ENCODE data around the gene GALT.

Gene GALT

DNA sequence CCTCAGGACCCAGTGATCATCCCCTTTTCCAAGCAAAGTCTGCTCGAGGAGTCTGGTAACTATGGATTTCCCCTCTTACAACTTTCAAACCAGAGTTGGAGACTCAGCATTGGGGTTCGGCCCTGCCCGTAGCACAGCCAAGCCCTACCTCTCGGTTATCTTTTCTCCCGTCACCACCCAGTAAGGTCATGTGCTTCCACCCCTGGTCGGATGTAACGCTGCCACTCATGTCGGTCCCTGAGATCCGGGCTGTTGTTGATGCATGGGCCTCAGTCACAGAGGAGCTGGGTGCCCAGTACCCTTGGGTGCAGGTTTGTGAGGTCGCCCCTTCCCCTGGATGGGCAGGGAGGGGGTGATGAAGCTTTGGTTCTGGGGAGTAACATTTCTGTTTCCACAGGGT is 1.2 kb downstream of the GALT start:
- in situ Hi-C loops (cut with MboI; ENCODE audit: low pct_unique_long_range_greater_than_20kb, low sequenced_read_pairs) = no loop called here
- no peak for DNase-seq

DNA sequence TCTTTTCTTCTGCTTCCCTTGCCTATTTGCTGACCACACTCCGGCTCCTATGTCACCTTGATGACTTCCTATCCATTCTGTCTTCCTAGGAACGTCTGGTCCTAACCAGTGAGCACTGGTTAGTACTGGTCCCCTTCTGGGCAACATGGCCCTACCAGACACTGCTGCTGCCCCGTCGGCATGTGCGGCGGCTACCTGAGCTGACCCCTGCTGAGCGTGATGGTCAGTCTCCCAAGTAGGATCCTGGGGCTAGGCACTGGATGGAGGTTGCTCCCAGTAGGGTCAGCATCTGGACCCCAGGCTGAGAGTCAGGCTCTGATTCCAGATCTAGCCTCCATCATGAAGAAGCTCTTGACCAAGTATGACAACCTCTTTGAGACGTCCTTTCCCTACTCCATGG is 2.2 kb downstream of the GALT start:
- in situ Hi-C loops (cut with MboI; ENCODE audit: low pct_unique_long_range_greater_than_20kb, low sequenced_read_pairs) = no loop called here
- no peak for DNase-seq

DNA sequence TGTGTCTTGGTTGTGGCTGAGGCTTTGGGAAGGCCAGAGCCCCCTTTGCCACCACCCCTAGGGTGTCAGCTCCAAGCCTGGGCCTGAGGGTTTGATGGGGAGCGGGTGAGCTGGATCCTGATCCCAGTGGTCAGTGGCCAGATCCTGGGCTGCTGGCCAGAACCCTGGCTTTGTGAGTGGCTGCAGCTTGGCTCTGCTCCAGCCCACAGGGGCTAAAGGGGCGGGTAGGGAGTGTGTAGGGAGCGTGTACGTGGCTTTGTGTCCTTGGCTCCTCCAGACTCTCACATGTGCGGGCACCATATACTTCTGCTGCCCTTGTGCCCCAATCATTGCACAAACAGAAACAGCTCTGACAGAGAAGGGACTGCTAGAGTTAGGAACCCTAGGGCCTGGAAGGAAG is 4.3 kb downstream of the GALT start:
- DNase-seq = no peak
- in situ Hi-C loops (cut with MboI; ENCODE audit: low pct_unique_long_range_greater_than_20kb, low sequenced_read_pairs) = no loop called here

DNA sequence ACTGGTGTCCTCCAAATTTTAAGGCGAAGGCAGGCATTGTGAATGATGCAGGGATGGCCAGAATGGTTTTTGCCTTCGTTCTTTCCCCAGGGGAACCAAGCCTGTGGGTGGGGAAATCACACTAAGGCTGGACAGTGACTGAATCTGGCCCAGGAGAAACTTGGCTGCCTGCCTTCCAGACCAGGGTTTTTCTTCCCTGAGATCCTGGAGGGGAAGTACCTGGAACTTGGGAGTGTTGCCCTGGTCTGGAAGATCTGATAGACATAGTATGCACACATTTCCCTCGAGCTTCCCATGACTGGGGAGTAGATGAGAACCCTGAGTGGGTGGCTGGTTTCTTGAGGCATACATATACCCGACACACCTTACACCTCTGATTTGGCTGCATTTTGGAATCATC is 4.8 kb downstream of the GALT start:
- no peak for DNase-seq
- in situ Hi-C loops (cut with MboI; ENCODE audit: low pct_unique_long_range_greater_than_20kb, low sequenced_read_pairs) = no loop called here

DNA sequence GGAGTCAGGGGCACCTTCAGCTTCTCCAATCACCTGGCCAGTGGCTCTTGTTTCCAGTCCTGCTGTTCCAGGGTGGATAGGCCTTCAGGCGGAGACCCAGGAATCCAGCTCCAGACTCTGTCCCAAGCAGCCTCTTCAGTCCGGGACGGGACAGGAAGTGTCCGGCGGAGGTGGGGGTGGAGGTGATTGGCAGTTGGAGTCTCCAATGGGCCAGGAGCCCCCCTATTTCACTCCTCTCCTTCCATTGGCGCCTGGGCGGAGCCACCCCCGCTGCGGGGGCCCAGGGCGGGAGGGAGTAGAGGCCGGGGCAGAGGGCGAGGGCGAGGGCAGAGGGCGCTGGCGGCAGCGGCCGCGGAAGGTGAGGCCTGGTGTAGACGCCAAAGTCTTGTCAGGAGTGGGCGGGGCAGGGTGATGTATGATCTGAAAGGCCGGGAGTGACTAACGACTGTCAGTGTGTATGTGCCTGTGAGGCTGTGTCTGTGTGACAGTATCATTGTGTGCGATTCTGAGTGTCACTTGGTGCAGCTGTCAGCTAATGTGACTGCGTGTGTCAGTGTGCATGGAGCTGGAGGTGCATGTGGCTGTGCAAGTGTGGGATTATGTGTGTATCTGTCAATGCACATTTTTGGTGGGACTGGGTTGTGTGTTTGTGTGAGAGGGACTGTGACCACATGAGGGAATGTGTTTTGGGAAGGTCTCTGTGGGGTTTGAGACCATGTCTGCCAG is 5.6 kb downstream of the GALT start, which contains the start of gene IL11RA:
Gene IL11RA, plus strand, starts transcription at position 310 of the 726 bp plus-strand sequence. CDS start 3,033 bp downstream, outside the sequence.
- DNase-seq = no peak
- in situ Hi-C loops (cut with MboI; ENCODE audit: low pct_unique_long_range_greater_than_20kb, low sequenced_read_pairs) = no loop called here

DNA sequence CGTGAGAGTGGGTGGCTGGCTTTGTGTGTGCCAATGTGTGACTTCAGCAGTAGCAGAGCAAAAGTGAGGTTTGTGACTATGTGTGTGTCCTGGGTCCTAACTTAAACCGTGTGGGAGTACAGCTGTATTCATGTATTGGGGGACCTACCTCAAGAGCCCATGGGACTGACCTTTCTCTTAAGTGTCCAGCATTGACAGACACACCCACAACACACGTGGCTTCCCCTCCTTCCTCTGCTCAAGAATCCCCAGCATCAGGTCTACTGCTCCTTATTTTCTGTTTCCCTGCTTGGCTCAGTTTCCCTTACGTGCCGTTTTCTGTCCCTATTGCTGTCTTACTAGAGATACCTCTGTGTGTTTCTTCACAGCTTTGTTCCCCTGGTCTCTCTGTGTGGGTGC is 6.1 kb downstream of the GALT start:
- in situ Hi-C loops (cut with MboI; ENCODE audit: low pct_unique_long_range_greater_than_20kb, low sequenced_read_pairs) = no loop called here
- DNase-seq = no peak

DNA sequence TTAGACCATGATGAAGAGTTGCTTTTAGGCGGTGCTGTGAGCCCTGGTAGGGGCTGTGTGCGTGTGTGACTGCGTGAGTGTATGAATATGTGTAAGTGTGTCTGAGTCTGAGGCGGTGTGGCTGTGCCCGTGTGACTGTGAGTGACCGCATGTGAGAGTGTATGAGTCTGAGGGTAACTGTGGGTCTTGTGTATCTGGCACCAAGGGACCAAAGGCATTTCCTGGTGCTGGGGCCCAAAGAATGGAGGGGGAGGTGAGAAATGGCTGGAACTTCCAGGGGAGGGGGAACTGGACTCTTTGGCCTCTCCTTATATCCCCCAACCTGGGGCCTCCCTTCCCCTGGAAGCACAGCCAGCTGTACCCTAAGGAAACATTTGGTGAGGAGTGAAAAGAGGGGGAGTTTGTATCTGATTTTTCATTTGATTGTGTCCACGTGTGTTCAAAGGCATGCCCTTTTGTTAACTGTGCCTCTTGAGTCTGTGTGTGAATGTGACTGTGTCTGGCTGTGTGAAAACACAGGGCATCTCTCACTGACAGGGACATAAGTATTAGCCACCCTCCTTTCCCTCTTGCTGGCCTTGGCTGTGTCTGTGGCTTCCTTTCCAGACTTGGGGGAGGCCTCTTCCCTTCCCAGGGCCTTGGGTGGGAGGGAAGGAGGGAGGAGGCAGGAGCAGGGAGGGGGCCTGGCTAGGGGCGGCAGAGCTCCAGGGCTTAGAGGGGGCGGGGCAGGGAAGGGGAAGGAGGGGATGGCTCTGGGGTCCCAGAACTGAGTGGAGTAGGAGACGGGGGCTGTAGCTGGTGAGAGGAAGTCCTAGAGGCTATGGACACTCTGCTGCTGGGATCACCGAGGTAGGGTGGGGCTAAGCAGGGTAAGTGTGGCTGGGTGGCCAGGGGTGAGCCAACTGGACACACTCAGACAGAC is 6.9 kb downstream of the GALT start:
- DNase-seq = no peak

DNA sequence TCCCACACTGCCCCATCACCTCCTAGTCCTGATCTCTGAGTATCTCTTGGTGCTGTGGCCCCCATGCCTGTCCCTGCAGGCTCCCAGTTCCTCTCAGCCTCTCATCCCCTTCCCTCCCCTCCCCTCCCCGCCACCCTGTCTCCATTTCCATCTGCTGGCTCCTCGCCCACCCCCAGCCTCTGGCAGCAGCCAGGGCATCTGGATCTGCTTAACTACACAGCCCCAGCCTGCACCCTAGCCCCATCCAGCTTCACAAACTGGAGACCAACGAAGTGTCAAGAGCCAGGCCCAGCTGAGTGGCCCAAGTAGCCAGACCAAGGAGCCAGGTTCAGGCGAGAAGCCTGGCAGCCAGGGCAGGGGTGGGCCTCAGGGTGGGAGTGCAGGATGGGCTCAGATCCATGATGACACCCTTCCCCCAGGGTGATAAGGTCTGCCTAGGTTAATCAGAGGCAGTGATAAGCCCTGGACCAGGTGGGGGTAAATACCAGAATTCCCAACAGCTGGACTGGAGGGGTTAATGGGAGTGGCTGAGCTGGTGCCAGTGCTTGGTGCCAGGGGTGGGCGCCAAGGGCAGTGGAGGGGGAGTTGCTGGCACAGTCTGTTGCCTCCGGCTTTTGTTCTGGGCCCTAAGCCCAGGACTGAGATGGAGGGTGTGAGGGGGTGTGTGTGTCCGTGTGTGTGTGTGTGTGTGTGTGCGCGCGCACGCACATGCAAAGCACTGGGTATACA is 8.0 kb downstream of the GALT start:
- in situ Hi-C loops (cut with MboI; ENCODE audit: low pct_unique_long_range_greater_than_20kb, low sequenced_read_pairs) = no loop called here
- no peak for DNase-seq

More for the DNA sequence above, 6.9 kb downstream of the GALT start:
- in situ Hi-C loops (cut with MboI; ENCODE audit: low pct_unique_long_range_greater_than_20kb, low sequenced_read_pairs) = no loop called here

DNA sequence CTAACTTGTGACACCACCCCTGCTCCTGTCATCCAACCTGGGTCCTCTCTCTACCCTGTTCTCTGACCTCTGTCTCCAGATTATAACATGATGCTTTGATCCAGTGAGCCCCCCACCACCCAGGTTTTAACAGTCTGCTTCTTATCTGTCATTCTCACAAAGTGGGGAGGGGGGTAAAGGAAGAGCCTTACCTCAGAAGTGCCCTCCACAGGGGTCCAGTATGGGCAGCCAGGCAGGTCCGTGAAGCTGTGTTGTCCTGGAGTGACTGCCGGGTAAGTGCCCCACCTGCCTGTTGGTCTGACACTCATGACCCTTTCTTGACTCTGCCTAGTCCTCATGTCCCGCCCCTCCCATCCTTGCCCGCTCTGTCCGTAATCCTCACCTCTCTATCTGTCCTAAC is 8.9 kb downstream of the GALT start:
- in situ Hi-C loops (cut with MboI; ENCODE audit: low pct_unique_long_range_greater_than_20kb, low sequenced_read_pairs) = no loop called here
- no peak for DNase-seq

DNA sequence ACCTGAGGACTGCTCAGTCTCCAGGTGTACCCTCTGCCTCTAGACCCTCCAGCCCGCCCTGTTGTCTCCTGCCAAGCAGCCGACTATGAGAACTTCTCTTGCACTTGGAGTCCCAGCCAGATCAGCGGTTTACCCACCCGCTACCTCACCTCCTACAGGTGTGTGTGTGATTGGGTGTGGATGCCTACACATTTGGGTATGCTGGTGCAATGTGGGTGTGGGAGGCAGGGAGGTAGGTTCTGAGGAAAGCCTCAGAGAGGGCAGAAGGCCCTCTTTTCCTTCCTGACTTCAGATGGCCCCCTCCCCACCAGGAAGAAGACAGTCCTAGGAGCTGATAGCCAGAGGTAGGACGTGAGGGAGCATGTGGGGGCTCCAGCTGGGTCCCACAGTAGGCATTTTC is 10.5 kb downstream of the GALT start:
- in situ Hi-C loops (cut with MboI; ENCODE audit: low pct_unique_long_range_greater_than_20kb, low sequenced_read_pairs) = no loop called here
- DNase-seq = no peak

DNA sequence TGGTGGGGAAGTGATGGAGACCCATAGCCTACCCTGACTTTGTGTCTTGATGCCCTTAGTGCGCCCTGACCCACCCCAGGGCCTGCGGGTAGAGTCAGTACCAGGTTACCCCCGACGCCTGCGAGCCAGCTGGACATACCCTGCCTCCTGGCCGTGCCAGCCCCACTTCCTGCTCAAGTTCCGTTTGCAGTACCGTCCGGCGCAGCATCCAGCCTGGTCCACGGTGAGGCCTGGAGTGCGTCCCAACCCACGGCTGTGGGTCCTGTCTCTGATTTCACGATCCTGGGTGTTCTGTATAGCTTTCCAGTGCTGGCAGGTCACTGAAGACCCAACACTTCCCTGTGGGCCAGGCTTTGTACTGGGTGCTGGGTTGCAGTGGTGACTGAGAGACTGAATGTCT is 12.0 kb downstream of the GALT start:
- DNase-seq = no peak
- in situ Hi-C loops (cut with MboI; ENCODE audit: low pct_unique_long_range_greater_than_20kb, low sequenced_read_pairs) = no loop called here

DNA sequence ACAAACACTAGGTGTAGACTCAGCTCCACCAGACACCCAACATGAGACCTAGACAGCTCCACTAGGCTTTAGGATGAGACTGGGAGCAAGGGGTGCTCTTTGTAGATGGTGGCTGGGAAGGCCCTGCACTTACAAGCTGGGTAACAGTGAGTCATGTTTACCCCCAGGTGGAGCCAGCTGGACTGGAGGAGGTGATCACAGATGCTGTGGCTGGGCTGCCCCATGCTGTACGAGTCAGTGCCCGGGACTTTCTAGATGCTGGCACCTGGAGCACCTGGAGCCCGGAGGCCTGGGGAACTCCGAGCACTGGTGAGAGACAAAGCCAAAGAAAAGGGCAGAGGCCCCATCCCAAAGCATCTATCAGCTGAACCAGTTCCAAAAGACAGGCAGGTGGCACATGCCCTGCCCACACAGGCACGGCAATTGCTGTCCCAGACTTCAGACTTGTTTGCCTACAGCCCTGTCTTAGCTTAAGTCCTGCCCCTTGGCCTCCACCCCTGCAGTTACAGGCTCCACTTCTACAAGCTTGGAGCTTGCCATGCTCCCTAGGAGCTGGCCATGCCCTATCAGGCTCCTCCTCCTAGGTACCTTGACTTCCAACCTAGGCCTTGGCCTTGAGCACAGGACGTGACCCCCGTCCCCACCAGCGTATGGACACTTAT is 13.2 kb downstream of the GALT start:
- in situ Hi-C loops (cut with MboI; ENCODE audit: low pct_unique_long_range_greater_than_20kb, low sequenced_read_pairs) = no loop called here
- no peak for DNase-seq

DNA sequence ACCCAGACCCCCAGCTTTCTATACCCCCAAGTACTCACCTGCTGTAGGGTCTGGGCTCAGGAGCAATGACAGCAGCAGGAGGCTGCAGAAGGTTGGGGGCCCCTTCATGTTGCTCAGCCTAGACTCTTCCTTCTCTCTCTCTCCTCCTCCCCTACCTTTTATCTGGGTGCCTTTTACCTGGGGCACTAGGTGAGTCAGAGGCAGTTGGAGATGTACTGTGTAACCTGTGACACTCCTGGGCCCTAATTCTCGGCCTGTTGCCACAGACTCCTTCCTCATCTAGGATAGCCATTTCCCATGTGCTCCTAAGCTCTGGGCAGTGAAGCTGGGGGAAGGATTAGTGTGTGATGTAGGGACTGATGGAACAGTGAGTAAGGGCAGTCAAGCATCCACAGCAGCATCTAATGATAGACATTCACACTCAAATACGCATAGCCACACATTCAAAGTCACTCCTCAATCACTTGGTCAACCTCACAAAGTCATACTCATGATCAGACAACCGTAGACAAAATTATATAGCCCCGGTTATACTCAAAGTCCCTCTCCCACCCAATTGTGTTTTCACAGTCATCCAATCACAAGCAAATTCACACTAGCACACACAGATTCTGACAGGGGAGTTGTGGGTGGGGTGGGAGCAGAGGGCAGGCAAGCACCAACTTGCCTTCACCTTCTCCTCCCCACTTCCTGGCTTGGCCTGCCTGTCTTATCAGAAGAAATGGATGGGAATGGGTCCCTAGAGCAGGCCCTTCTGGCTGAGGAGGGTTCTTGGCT is 16.2 kb downstream of the GALT start, which contains the start of gene CCL27:
Gene CCL27, minus strand, starts transcription at position 132 of the 777 bp plus-strand sequence. Its CDS starts 24 bp downstream, at position 108.
- DNase-seq = no peak
- in situ Hi-C loops (cut with MboI; ENCODE audit: low pct_unique_long_range_greater_than_20kb, low sequenced_read_pairs) = no loop called here

DNA sequence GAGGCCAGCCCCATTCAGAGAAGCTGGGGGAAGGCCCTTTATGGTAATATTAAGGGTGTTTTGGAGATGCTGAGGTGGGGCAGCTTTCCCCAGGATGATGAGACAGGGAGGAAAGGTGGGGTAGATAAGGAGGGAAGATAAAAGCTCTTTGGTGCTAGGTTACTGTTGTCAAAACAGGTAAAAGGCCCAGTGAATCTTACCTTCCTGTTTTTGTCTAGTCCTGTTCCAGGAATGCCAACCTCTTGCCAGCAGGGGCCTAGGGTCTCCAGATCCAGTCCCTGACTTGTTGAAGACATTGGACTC is 16.8 kb downstream of the GALT start:
- in situ Hi-C loops (cut with MboI; ENCODE audit: low pct_unique_long_range_greater_than_20kb, low sequenced_read_pairs) = no loop called here
- no peak for DNase-seq

DNA sequence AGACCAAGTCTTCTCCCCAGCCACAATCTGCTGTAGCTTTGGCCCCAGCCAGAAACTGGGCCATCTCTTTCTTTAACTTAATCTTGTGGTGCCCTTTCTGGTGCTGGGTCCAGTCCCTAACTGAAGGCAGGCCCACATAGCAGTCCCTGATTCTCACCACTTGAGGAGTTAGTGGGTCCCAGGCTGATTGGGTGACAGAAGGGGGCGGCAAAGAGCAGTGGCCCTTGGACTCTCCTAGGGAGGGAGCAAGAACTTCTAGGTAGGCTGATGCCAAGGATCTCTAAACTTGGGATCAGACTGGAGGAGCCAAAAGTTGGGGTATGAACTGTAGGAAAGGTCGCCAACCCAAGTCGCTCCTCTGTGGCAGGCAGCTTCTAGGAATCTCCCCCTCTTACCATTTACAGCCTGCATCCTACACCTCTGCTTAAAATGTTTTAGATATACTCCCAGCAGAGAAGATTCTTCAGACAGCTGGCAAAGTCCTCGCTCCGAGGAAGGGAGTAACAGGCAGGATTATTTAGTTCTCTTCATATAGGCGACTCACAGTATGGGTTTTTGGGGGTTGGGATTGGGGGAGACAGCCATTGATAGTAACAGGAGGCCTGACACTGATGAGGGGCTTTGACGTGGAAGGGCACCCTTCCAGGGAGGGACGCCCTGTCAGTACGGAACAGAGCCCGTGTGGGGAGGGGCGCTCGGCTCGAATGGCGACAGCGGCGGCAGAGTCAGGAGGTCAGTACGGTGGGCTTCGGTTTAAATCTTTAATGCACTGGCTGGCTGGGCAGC is 18.0 kb downstream of the GALT start:
- peak; percentile 75 for DNase-seq

DNA sequence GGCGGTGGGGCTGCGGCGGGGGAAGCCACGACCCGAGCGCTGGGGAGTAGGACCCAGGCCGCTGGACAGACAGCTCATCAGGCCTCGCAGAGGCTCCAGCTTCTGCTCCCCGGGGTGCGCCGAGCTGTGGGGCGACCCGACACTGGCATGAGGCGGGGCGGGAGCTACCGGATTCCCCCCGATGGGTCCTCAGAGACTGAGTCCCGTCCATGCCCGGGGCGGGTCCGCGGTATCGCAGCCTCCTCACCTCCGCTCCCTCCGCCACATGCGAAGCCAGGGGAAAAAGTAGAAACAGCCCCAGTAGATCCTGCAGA is 18.5 kb downstream of the GALT start:
- in situ Hi-C loops (cut with MboI; ENCODE audit: low pct_unique_long_range_greater_than_20kb, low sequenced_read_pairs) = no loop called here
- DNase-seq = no peak

More for the DNA sequence above, 18.0 kb downstream of the GALT start:
- in situ Hi-C loops (cut with MboI; ENCODE audit: low pct_unique_long_range_greater_than_20kb, low sequenced_read_pairs) = no loop called here

DNA sequence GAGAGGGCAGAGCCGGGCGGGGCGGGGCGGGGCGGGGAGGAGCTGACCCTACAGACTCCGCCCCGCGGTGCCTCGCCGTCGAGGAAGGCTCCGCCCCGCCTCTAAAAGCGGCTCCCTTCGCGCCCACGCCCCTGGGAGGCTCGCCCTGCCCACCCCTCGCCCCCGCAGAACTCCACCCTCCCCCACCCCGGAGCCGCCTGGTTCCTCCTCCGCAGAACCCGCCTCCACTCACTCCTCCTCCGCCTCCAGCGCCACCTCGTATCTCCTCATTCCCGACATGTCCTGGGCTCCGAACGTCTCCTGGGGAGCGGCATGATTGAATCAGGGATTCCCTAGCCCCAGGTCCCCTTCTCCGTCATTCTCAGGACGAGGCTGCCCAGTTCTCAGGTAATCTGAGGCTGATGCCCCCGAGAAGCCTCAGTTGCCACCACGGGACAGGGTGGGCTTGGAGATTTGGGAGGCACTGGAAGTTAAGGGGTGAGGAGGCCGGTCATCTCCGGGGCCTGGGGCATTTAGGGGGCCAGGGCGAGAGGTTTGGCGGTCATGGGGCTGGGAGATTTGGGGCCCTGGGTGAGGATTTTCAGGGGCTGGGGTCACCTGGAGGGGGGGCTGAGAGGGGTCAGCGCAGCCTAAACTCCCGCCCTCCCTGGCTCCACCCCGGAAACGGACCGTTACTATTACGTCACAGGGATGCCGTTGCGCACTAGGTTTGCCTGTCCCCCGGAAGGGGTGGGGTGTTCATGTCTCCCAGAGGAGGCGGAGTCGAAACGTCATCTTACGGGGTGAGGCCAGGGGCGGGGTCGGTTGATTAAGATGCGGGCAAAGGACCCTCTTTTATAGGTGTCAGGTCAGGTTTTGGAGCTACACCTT is 19.1 kb downstream of the GALT start:
- in situ Hi-C loops (cut with MboI; ENCODE audit: low pct_unique_long_range_greater_than_20kb, low sequenced_read_pairs) = no loop called here
- peak; percentile 80 for DNase-seq

Data from KBM-7 (cell line).